Neural cell (in vitro differentiated cells): ENCODE results near the gene ORC3. TPM values are rescaled to one million over a fixed set of nuclear protein-coding genes. Genes with fewer than 3 reads are reported as not detected.
"Not testable (repeated sequence)": the region's sequence is repeated elsewhere in the genome, so short reads cannot be mapped to it uniquely, and the experiment has no call there.

Experiments
- H2AFZ ChIP-seq: fragments of 200-600, 300-800 bp; sonication (generic), shearing (Covaris generic); 2 replicates; pipeline ENCODE4 v1.6.0; 2014; ENCODE audit warnings: low read depth, mild to moderate bottlenecking, antibody characterized with exemption, low read length, moderate library complexity
- H3F3A ChIP-seq: fragments of 200-600 bp; shearing (Covaris generic); 2 replicates; pipeline ENCODE4 v1.6.1; 2016; ENCODE audit warnings: mild to moderate bottlenecking, moderate library complexity, mixed read lengths, antibody characterized with exemption, low read length; ENCODE audit not compliant: insufficient read depth, poor library complexity, severe bottlenecking
- H3K27ac ChIP-seq: fragments of 200-600, 300-800 bp; sonication (generic), shearing (Covaris generic); 2 replicates; pipeline ENCODE4 v1.5.1; 2014; ENCODE audit warnings: mild to moderate bottlenecking, low read length, moderate library complexity
- H3K27me3 ChIP-seq: fragments of 300-800, 200-600 bp; sonication (generic), shearing (Covaris generic); 2 replicates; pipeline ENCODE4 v1.6.0; 2014; ENCODE audit warnings: mild to moderate bottlenecking, low read depth, low read length, moderate library complexity; ENCODE audit not compliant: insufficient read depth
- H3K36me3 ChIP-seq: fragments of 300-800, 200-600 bp; sonication (generic), shearing (Covaris generic); 2 replicates; pipeline ENCODE4 v1.5.1; 2014; ENCODE audit warnings: mild to moderate bottlenecking, antibody characterized with exemption, low read length, moderate library complexity; ENCODE audit not compliant: insufficient read depth
- H3K4me2 ChIP-seq: fragments of 300-800, 200-600 bp; sonication (generic), shearing (Covaris generic); 2 replicates; pipeline ENCODE4 v1.6.0; 2014; ENCODE audit warnings: mild to moderate bottlenecking, low read length
- H3K4me3 ChIP-seq: fragments of 300-800, 200-600 bp; sonication (generic), shearing (Covaris generic); 2 replicates; pipeline ENCODE4 v1.5.1; 2014; ENCODE audit warnings: mild to moderate bottlenecking, low read length, moderate library complexity
- H3K79me2 ChIP-seq: fragments of 200-600 bp; shearing (Covaris generic); replicated peaks from 2 replicates; pipeline ENCODE4 v1.6.0; 2014; ENCODE audit warnings: mild to moderate bottlenecking, low read length, moderate library complexity; ENCODE audit not compliant: insufficient read depth
- H3K9ac ChIP-seq: fragments of 300-800, 200-600 bp; sonication (generic), shearing (Covaris generic); 2 replicates; pipeline ENCODE4 v1.6.1; 2016; ENCODE audit warnings: mild to moderate bottlenecking, low read length, mixed read lengths
- H3K9me2 ChIP-seq: fragments of 200-600 bp; shearing (Covaris generic); 2 replicates; pipeline ENCODE4 v1.6.1; 2016; ENCODE audit warnings: mild to moderate bottlenecking, low read length, mixed read lengths; ENCODE audit not compliant: insufficient read depth
- H3K9me3 ChIP-seq: fragments of 200-600, 300-800 bp; sonication (generic), shearing (Covaris generic); 2 replicates; pipeline ENCODE4 v1.6.1; 2016; ENCODE audit warnings: mild to moderate bottlenecking, mixed run types, low read length, moderate library complexity, mixed read lengths
- H4K20me1 ChIP-seq: fragments of 200-600 bp; shearing (Covaris generic); 2 replicates; pipeline ENCODE4 v1.6.1; 2016; ENCODE audit warnings: mild to moderate bottlenecking, mixed run types; ENCODE audit not compliant: insufficient read depth
- EP300 ChIP-seq: fragments of 450-650 bp; conservative IDR thresholded peaks from 2 replicates; pipeline ENCODE4 v1.6.1; 2014; ENCODE audit warnings: antibody characterized with exemption, mild to moderate bottlenecking, moderate library complexity; ENCODE audit not compliant: poor library complexity, severe bottlenecking
- EZH2 ChIP-seq: fragments of 200-600, 300-800 bp; shearing (Covaris generic), sonication (generic); IDR thresholded peaks from 2 replicates; pipeline ENCODE4 v1.6.1; 2014; ENCODE audit warnings: antibody characterized with exemption, low read length, borderline replicate concordance, mild to moderate bottlenecking; ENCODE audit not compliant: insufficient read depth, poor library complexity, severe bottlenecking
- MXI1 ChIP-seq: fragments of 450-650 bp; conservative IDR thresholded peaks from 2 replicates; pipeline ENCODE4 v1.6.1; 2014; ENCODE audit warnings: antibody characterized with exemption, mild to moderate bottlenecking; ENCODE audit not compliant: poor library complexity, severe bottlenecking
- POLR2AphosphoS5 ChIP-seq: IDR thresholded peaks from 2 replicates; pipeline ENCODE4 v1.6.1; 2012
- RAD21 ChIP-seq: fragments of 450-650 bp; conservative IDR thresholded peaks from 2 replicates; pipeline ENCODE4 v1.6.1; 2014; ENCODE audit warnings: antibody characterized with exemption, mild to moderate bottlenecking, moderate library complexity
- SMC3 ChIP-seq: fragments of 450-650 bp; conservative IDR thresholded peaks from 2 replicates; pipeline ENCODE4 v1.6.1; 2014; ENCODE audit warnings: antibody characterized with exemption, mild to moderate bottlenecking, moderate library complexity; ENCODE audit not compliant: poor library complexity
- TAF1 ChIP-seq: IDR thresholded peaks from 2 replicates; pipeline ENCODE4 v1.6.1; 2012; ENCODE audit warnings: low read depth
- polyA plus RNA-seq: library from polyadenylated mRNA; depleted of rRNA; stranded (reverse); fragments of >200 nt; gene quantifications from 2 replicates; pipeline ENCODE4 v1.2.3, GENCODE V29; 2014
- TF ChIP-seq, protein P1 (sequence below): fragments of 450-650 bp; IDR thresholded peaks from 2 replicates; pipeline ENCODE4 v1.5.1; 2014; ENCODE audit warnings: antibody characterized with exemption, mild to moderate bottlenecking, moderate library complexity; ENCODE audit not compliant: poor library complexity, severe bottlenecking
- TF ChIP-seq, protein P2 (sequence below): IDR thresholded peaks from 2 replicates; pipeline ENCODE4 v1.6.1; 2012; ENCODE audit warnings: borderline replicate concordance

Gene ORC3
- polyA plus RNA-seq, 1 donor from 2014 or later = 43.7 TPM

DNA sequence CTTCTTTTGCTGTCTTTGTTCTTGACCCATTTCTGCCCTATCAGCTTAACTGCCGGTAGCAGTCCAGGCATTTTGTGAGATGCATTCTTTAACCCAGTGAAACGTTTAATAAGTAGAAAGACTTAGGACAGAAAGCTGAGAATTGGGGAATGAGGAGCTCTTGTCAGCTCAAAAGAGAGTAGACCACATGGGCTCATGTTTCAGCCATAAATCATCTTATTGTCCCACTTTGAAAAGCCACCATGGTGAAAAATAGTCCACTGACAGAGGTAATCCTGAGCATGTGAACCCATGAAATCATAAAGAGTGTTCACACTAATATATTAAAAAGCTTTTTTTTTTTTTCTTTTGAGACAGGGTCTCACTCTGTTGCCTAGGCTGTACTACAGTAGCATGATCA lies 16.3 kb downstream of the ORC3 start:
- no peaks in the 10 kb centered on the region for H3K9me3 ChIP-seq
- no peak overlapping the region for H3K9ac ChIP-seq
- no peak overlapping the region for H3K4me2 ChIP-seq
- H4K20me1 ChIP-seq = no peaks in the 10 kb centered on the region
- H3K79me2 ChIP-seq = no peaks in the 10 kb centered on the region
- no peaks in the 10 kb centered on the region for H3K27me3 ChIP-seq
- no peaks in the 10 kb centered on the region for H3K9me2 ChIP-seq
- no peak overlapping the region for H2AFZ ChIP-seq
- TF ChIP-seq, protein P1, sequence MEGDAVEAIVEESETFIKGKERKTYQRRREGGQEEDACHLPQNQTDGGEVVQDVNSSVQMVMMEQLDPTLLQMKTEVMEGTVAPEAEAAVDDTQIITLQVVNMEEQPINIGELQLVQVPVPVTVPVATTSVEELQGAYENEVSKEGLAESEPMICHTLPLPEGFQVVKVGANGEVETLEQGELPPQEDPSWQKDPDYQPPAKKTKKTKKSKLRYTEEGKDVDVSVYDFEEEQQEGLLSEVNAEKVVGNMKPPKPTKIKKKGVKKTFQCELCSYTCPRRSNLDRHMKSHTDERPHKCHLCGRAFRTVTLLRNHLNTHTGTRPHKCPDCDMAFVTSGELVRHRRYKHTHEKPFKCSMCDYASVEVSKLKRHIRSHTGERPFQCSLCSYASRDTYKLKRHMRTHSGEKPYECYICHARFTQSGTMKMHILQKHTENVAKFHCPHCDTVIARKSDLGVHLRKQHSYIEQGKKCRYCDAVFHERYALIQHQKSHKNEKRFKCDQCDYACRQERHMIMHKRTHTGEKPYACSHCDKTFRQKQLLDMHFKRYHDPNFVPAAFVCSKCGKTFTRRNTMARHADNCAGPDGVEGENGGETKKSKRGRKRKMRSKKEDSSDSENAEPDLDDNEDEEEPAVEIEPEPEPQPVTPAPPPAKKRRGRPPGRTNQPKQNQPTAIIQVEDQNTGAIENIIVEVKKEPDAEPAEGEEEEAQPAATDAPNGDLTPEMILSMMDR = no peak
- no peak for TF ChIP-seq RAD21
- no peak for TF ChIP-seq TAF1
- no peak for TF ChIP-seq SMC3
- TF ChIP-seq POLR2AphosphoS5 = no peak
- TF ChIP-seq EZH2 = no peak
- no peak for TF ChIP-seq MXI1
- TF ChIP-seq EP300 = no peak
- TF ChIP-seq, protein P2, sequence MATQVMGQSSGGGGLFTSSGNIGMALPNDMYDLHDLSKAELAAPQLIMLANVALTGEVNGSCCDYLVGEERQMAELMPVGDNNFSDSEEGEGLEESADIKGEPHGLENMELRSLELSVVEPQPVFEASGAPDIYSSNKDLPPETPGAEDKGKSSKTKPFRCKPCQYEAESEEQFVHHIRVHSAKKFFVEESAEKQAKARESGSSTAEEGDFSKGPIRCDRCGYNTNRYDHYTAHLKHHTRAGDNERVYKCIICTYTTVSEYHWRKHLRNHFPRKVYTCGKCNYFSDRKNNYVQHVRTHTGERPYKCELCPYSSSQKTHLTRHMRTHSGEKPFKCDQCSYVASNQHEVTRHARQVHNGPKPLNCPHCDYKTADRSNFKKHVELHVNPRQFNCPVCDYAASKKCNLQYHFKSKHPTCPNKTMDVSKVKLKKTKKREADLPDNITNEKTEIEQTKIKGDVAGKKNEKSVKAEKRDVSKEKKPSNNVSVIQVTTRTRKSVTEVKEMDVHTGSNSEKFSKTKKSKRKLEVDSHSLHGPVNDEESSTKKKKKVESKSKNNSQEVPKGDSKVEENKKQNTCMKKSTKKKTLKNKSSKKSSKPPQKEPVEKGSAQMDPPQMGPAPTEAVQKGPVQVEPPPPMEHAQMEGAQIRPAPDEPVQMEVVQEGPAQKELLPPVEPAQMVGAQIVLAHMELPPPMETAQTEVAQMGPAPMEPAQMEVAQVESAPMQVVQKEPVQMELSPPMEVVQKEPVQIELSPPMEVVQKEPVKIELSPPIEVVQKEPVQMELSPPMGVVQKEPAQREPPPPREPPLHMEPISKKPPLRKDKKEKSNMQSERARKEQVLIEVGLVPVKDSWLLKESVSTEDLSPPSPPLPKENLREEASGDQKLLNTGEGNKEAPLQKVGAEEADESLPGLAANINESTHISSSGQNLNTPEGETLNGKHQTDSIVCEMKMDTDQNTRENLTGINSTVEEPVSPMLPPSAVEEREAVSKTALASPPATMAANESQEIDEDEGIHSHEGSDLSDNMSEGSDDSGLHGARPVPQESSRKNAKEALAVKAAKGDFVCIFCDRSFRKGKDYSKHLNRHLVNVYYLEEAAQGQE = no peak
- H3K27ac ChIP-seq = no peak overlapping the region
- no peaks in the 10 kb centered on the region for H3K36me3 ChIP-seq
- H3K4me3 ChIP-seq = no peak overlapping the region
- H3F3A ChIP-seq = no peaks in the 10 kb centered on the region

DNA sequence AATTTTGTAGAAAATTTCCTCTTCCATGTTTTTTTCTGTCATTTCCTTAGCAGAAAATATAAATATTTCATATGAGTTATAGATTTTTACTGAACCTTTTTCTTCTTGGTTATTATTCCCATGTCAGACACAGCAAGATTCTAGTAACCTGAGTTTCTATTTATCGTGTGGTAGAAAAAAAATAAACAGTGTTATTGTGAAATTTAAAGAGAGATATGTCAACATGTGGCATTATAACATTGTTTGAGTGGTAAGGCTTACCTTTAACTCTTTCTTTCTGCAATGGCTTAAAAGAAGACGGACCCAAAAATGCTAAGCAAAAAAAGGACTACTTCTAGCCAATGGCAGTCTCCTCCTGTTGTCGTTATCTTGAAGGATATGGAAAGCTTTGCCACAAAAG lies 18.9 kb downstream of the ORC3 start:
- H3K27me3 ChIP-seq = no peaks in the 10 kb centered on the region
- no peak overlapping the region for H3K4me3 ChIP-seq
- TF ChIP-seq EP300 = no peak
- TF ChIP-seq RAD21 = no peak
- no peak for TF ChIP-seq TAF1
- TF ChIP-seq, protein P1 = no peak
- TF ChIP-seq, protein P2 = no peak
- no peak for TF ChIP-seq POLR2AphosphoS5
- TF ChIP-seq MXI1 = no peak
- no peak for TF ChIP-seq EZH2
- TF ChIP-seq SMC3 = no peak
- no peak overlapping the region for H3K27ac ChIP-seq
- H3K4me2 ChIP-seq = no peak overlapping the region
- H3K9me2 ChIP-seq = no peaks in the 10 kb centered on the region
- H3K9me3 ChIP-seq = no peaks in the 10 kb centered on the region
- H3K9ac ChIP-seq = no peak overlapping the region
- no peaks in the 10 kb centered on the region for H3F3A ChIP-seq
- H3K36me3 ChIP-seq = no peaks in the 10 kb centered on the region
- no peaks in the 10 kb centered on the region for H4K20me1 ChIP-seq
- no peak overlapping the region for H2AFZ ChIP-seq
- no peaks in the 10 kb centered on the region for H3K79me2 ChIP-seq

DNA sequence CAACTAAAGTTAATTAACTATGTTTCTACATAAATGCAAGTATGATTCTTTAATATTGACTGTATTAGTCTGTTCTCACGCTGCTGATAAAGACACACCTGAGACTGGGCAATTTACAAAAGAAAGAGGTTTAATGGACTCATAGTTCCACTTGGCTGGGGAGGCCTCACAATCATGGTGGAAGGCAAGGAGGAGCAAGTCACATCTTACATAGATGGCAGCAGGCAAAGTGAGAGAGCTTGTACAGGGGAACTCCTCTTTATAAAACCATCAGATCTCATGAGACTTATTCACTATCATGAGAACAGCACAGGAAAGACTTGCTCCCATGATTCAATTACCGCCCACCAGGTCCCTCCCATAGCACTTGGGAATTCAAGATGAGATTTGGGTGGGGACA lies 23.1 kb downstream of the ORC3 start:
- H4K20me1 ChIP-seq, H3K4me3 ChIP-seq, H2AFZ ChIP-seq, H3K27me3 ChIP-seq, H3K9me2 ChIP-seq, H3K9me3 ChIP-seq, H3K9ac ChIP-seq, H3K79me2 ChIP-seq, H3K36me3 ChIP-seq, H3K27ac ChIP-seq, H3K4me2 ChIP-seq, H3F3A ChIP-seq: not testable (repeated sequence)
